IMR-90 (cell line): Measurements from ENCODE around the gene RRP9. TPM values are rescaled to one million over a fixed set of nuclear protein-coding genes. Genes with fewer than 3 reads are reported as not detected.
A peak's percentile ranks its signal among the peaks of the same experiment; 100 is the strongest.

Experiments
- ATAC-seq: fragments of 200-7000 bp; cut with Tn5 transposase; 2 replicates; pipeline ENCODE4 v1.9.1; 2020; ENCODE audit warnings: low read depth, mild to moderate bottlenecking, moderate library complexity
- BruUV-seq: library from RNA; stranded (reverse); fragments of 400-500 nt; replicated peaks from 2 replicates; lab custom pipeline; 2021; lab: Mats Ljungman, UMichigan
- CTCF ChIA-PET: fragments of 300-600 bp; formaldehyde crosslinking; extraction: SDS; loops from one replicate; lab custom pipeline; 2021; ENCODE audit warnings: antibody characterized with exemption; lab: Yijun Ruan, JAX
- POLR2A ChIA-PET: fragments of 300-600 bp; sonication (Branson Sonifier 250); formaldehyde crosslinking; loops from one replicate; lab custom pipeline; 2022; ENCODE audit warnings: antibody characterized with exemption; ENCODE audit not compliant: unreplicated experiment; lab: Charles Lee
- DNase-seq: peaks from one replicate; pipeline ENCODE4 v3.0.0; 2013
- H2AFZ ChIP-seq: replicated peaks from 2 replicates; pipeline ENCODE3; 2013; ENCODE audit warnings: low read length, mild to moderate bottlenecking; ENCODE audit not compliant: poor library complexity
- H2AK5ac ChIP-seq: 2 replicates; pipeline ENCODE4 v1.6.1; 2013; ENCODE audit warnings: low read depth, low read length, inconsistent platforms
- H2AK9ac ChIP-seq: replicated peaks from 2 replicates; pipeline ENCODE3; 2013; ENCODE audit warnings: mild to moderate bottlenecking, low read depth, low read length, moderate library complexity; ENCODE audit not compliant: poor library complexity
- H2BK120ac ChIP-seq: 2 replicates; pipeline ENCODE4 v1.6.1; 2013; ENCODE audit warnings: low read depth, low read length, inconsistent platforms
- H2BK15ac ChIP-seq: 3 replicates; pipeline ENCODE4 v1.6.1; 2013; ENCODE audit warnings: low read depth, low read length, inconsistent platforms
- H2BK20ac ChIP-seq: 2 replicates; pipeline ENCODE4 v1.6.1; 2013; ENCODE audit warnings: low read depth, mild to moderate bottlenecking, inconsistent platforms, low read length, moderate library complexity
- H2BK5ac ChIP-seq: 2 replicates; pipeline ENCODE4 v1.6.1; 2013; ENCODE audit warnings: mild to moderate bottlenecking, low read depth, low read length, inconsistent platforms; ENCODE audit not compliant: poor library complexity, severe bottlenecking
- H3K14ac ChIP-seq: replicated peaks from 2 replicates; pipeline ENCODE4 v1.6.1; 2013; ENCODE audit warnings: low read depth, low read length, inconsistent platforms
- H3K18ac ChIP-seq: 2 replicates; pipeline ENCODE4 v1.6.1; 2013; ENCODE audit warnings: low read depth, low read length, control low read depth
- H3K23ac ChIP-seq: 2 replicates; pipeline ENCODE4 v1.6.1; 2013; ENCODE audit warnings: low read depth, low read length, inconsistent platforms
- H3K27ac ChIP-seq: 2 replicates; pipeline ENCODE4 v1.5.1; 2013; ENCODE audit warnings: mild to moderate bottlenecking, control low read depth, low read length; ENCODE audit not compliant: insufficient read depth
- H3K27me3 ChIP-seq: 2 replicates; pipeline ENCODE4 v1.6.1; 2013; ENCODE audit warnings: low read length; ENCODE audit not compliant: control insufficient read depth, insufficient read depth
- H3K36me3 ChIP-seq: 2 replicates; pipeline ENCODE4 v1.6.1; 2013; ENCODE audit warnings: low read length, mixed read lengths; ENCODE audit not compliant: control insufficient read depth, insufficient read depth
- H3K4ac ChIP-seq: 2 replicates; pipeline ENCODE4 v1.6.1; 2013; ENCODE audit warnings: low read depth, low read length, inconsistent platforms
- H3K4me1 ChIP-seq: 2 replicates; pipeline ENCODE4 v1.6.1; 2013; ENCODE audit warnings: low read length, mixed read lengths; ENCODE audit not compliant: control insufficient read depth, insufficient read depth
- H3K4me2 ChIP-seq: 2 replicates; pipeline ENCODE4 v1.6.1; 2013; ENCODE audit warnings: low read depth, mild to moderate bottlenecking, control low read depth, low read length, moderate library complexity
- H3K4me3 ChIP-seq: 2 replicates; pipeline ENCODE4 v1.5.1; 2013; ENCODE audit warnings: low read depth, mild to moderate bottlenecking, control low read depth, low read length, moderate library complexity; ENCODE audit not compliant: insufficient read depth
- H3K56ac ChIP-seq: 2 replicates; pipeline ENCODE4 v1.6.1; 2013; ENCODE audit warnings: low read length, inconsistent platforms; ENCODE audit not compliant: insufficient read depth; ENCODE audit errors: extremely low read depth
- H3K79me1 ChIP-seq, 2 experiments: 2 replicates each; pipeline ENCODE4 v1.6.1; 2013; ENCODE audit warnings: low read length in 2 of 2, inconsistent platforms in 1 of 2, low read depth in 1 of 2
- H3K9ac ChIP-seq: 2 replicates; pipeline ENCODE4 v1.6.1; 2013; ENCODE audit warnings: low read depth, low read length, control low read depth
- H3K9me1 ChIP-seq: 2 replicates; pipeline ENCODE4 v1.6.1; 2013; ENCODE audit warnings: low read length, inconsistent platforms; ENCODE audit not compliant: insufficient read depth
- H3K9me3 ChIP-seq: 2 replicates; pipeline ENCODE4 v1.6.1; 2013; ENCODE audit warnings: low read length; ENCODE audit not compliant: control insufficient read depth, insufficient read depth
- H4K20me1 ChIP-seq: 2 replicates; pipeline ENCODE4 v1.6.1; 2013; ENCODE audit warnings: low read length, inconsistent platforms; ENCODE audit not compliant: insufficient read depth
- H4K5ac ChIP-seq: 2 replicates; pipeline ENCODE4 v1.6.1; 2013; ENCODE audit warnings: mild to moderate bottlenecking, low read depth, low read length, control low read depth
- H4K8ac ChIP-seq, 2 experiments: 2 replicates each; pipeline ENCODE4 v1.6.1; 2013; ENCODE audit warnings: low read depth in 2 of 2, low read length in 2 of 2, control low read depth in 1 of 2, inconsistent platforms in 1 of 2
- H4K91ac ChIP-seq: 2 replicates; pipeline ENCODE4 v1.6.1; 2013; ENCODE audit warnings: low read depth, low read length, inconsistent platforms; ENCODE audit not compliant: insufficient read depth
- BHLHE40 ChIP-seq: fragments of 150-350 bp; IDR thresholded peaks from 2 replicates; pipeline ENCODE4 v1.6.1; 2016; ENCODE audit warnings: mild to moderate bottlenecking, low read depth, low read length
- CEBPB ChIP-seq: IDR thresholded peaks from 2 replicates; pipeline ENCODE4 v1.6.1; 2012; ENCODE audit warnings: low read depth, low read length, improper control_type of control experiment
- CHD1 ChIP-seq: IDR thresholded peaks from 2 replicates; pipeline ENCODE4 v1.6.1; 2012; ENCODE audit warnings: low read depth, low read length, improper control_type of control experiment
- FOS ChIP-seq: fragments of 150-350 bp; IDR thresholded peaks from 2 replicates; pipeline ENCODE4 v1.6.1; 2016; ENCODE audit warnings: low read depth, low read length
- MAZ ChIP-seq: IDR thresholded peaks from 2 replicates; pipeline ENCODE4 v1.6.1; 2012; ENCODE audit warnings: low read depth, mild to moderate bottlenecking, low read length, improper control_type of control experiment, moderate library complexity, borderline replicate concordance
- MXI1 ChIP-seq: IDR thresholded peaks from 2 replicates; pipeline ENCODE4 v1.6.1; 2012; ENCODE audit warnings: low read depth, mild to moderate bottlenecking, low read length, moderate library complexity, borderline replicate concordance
- NFE2L2 ChIP-seq: fragments of 150-350 bp; IDR thresholded peaks from 2 replicates; pipeline ENCODE4 v1.6.1; 2016; ENCODE audit warnings: low read depth, mild to moderate bottlenecking, low read length
- POLR2A ChIP-seq: IDR thresholded peaks from 2 replicates; pipeline ENCODE4 v1.6.1; 2012; ENCODE audit warnings: mild to moderate bottlenecking, low read depth, low read length
- RAD21 ChIP-seq: IDR thresholded peaks from 2 replicates; pipeline ENCODE4 v1.6.1; 2012; ENCODE audit warnings: low read length, improper control_type of control experiment
- RCOR1 ChIP-seq: IDR thresholded peaks from 2 replicates; pipeline ENCODE4 v1.6.1; 2012; ENCODE audit warnings: mild to moderate bottlenecking, low read length, improper control_type of control experiment; ENCODE audit not compliant: insufficient replicate concordance
- RFX5 ChIP-seq: IDR thresholded peaks from 2 replicates; pipeline ENCODE4 v1.8.0; 2012; ENCODE audit warnings: low read depth, mild to moderate bottlenecking, low read length, moderate library complexity
- SMC3 ChIP-seq: fragments of 150-350 bp; IDR thresholded peaks from 2 replicates; pipeline ENCODE4 v1.6.1; 2016; ENCODE audit warnings: low read depth, mild to moderate bottlenecking, antibody characterized with exemption, low read length, moderate library complexity
- USF2 ChIP-seq: fragments of 150-350 bp; IDR thresholded peaks from 2 replicates; pipeline ENCODE4 v1.6.1; 2017; ENCODE audit warnings: mild to moderate bottlenecking, antibody characterized with exemption, low read length, low read depth
- WGBS, 2 experiments: methylation state at CpG; one replicate each; pipeline versions ENCODE4 v1.1.5 to v1.1.7; 2013; ENCODE audit warnings: missing lambda C conversion rate in 2 of 2; ENCODE audit not compliant: insufficient read length in 1 of 2; ENCODE audit errors: extremely low coverage in 2 of 2; 5-methylcytosine and 5-hydroxymethylcytosine counted together
- dilution Hi-C: fragments of 300-500 bp; cut with HindIII; formaldehyde crosslinking; loops from one replicate; pipeline ENCODE4 v1.14.3; 2018; ENCODE audit warnings: low sequenced_read_pairs; ENCODE audit not compliant: unreplicated experiment
- in situ Hi-C: fragments of 300-500 bp; cut with MboI; formaldehyde crosslinking; loops from 3 replicates; pipeline ENCODE4 v1.14.3; 2019; ENCODE audit warnings: low sequenced_read_pairs, inconsistent platforms, mixed read lengths
- intact Hi-C: fragments of 100-400 bp; cut with micrococcal nuclease; formaldehyde crosslinking; loops from 2 replicates; pipeline ENCODE4 v1.10.0; 2022
- polyA plus RNA-seq, 3 experiments: library from polyadenylated mRNA; depleted of rRNA; stranded (reverse); fragments of >200 nt; gene quantifications; 2 replicates each; pipeline ENCODE4 v1.2.3, GENCODE V29; 2012; ENCODE audit warnings: low replicate concordance in 1 of 3
- total RNA-seq: library from RNA; depleted of rRNA; stranded (reverse); fragments of >200 nt; gene quantifications from 2 replicates; pipeline ENCODE4 v1.2.3, GENCODE V29; 2012
- TF ChIP-seq, protein P1 (sequence below): fragments of 150-350 bp; IDR thresholded peaks from 2 replicates; pipeline ENCODE4 v1.6.1; 2016; ENCODE audit warnings: low read depth, mild to moderate bottlenecking, low read length, moderate library complexity, borderline replicate concordance

Gene RRP9
- total and polyA plus RNA-seq, 2 of the 4 experiments (the other 2 are of a cell fraction): 30.9 to 39.8 TPM

GRCh38 chr3:51958603-51959521, 17.2 kb upstream of the RRP9 start:
- ChIA-PET POLR2A (no interaction called here), CTCF (no interaction called here)
- H2BK15ac ChIP-seq: no peak overlapping the region
- H3K27ac ChIP-seq: no peak overlapping the region
- H3K36me3 ChIP-seq: peaks cover 32% of the 10 kb centered on the region
- 95% methylated on average over 11 of the region's 20 CpGs; no CpG with 5 or more reads in 1 of the 2 experiments for WGBS, 2 experiments
- H2AK5ac ChIP-seq: no peak overlapping the region
- no peak overlapping the region for H3K18ac ChIP-seq
- H3K4me3 ChIP-seq: no peak overlapping the region
- intact Hi-C loops: no loop called here
- no peak overlapping the region for H2BK5ac ChIP-seq
- no peak overlapping the region for H4K8ac ChIP-seq
- H3K23ac ChIP-seq: no peak overlapping the region
- H4K5ac ChIP-seq: no peak overlapping the region
- no peak overlapping the region for H3K14ac ChIP-seq
- no peaks in the 10 kb centered on the region for H3K9me3 ChIP-seq
- H3K27me3 ChIP-seq: no peaks in the 10 kb centered on the region
- no peak overlapping the region for H3K4me2 ChIP-seq
- dilution Hi-C loops: no loop called here
- in situ Hi-C loops: loop anchor here (25.0 kb wide), 1 partner anchor 1622 kb away; the partner anchor contains the start of genes RASSF1, TUSC2 and ZMYND10
- H3K56ac ChIP-seq: no peak overlapping the region
- H3K9ac ChIP-seq: no peak overlapping the region
- no peak overlapping the region for H2AFZ ChIP-seq
- BruUV-seq: no TSS peak
- DNase-seq (no peak), ATAC-seq (no peak)
- H2AK9ac ChIP-seq: peak overlapping the region; percentile 19
- peaks cover 20% of the 10 kb centered on the region; the same call in 1 of the 2 replicates for H4K20me1 ChIP-seq
- no peak overlapping the region for H4K91ac ChIP-seq
- H2BK120ac ChIP-seq: no peak overlapping the region
- H3K9me1 ChIP-seq: peaks cover 2% of the 10 kb centered on the region; the same call in 1 of the 2 replicates
- H3K4ac ChIP-seq: no peak overlapping the region
- H3K4me1 ChIP-seq: peaks cover 4% of the 10 kb centered on the region
- H2BK20ac ChIP-seq: no peak overlapping the region
- H3K79me1 ChIP-seq: peaks cover 8 to 24% of the 10 kb centered on the region in 2 experiments
- no peak for TF ChIP-seq MXI1
- TF ChIP-seq NFE2L2: no peak
- TF ChIP-seq RCOR1: no peak
- no peak for TF ChIP-seq USF2
- TF ChIP-seq SMC3: no peak
- TF ChIP-seq CHD1: no peak
- TF ChIP-seq, protein P1, sequence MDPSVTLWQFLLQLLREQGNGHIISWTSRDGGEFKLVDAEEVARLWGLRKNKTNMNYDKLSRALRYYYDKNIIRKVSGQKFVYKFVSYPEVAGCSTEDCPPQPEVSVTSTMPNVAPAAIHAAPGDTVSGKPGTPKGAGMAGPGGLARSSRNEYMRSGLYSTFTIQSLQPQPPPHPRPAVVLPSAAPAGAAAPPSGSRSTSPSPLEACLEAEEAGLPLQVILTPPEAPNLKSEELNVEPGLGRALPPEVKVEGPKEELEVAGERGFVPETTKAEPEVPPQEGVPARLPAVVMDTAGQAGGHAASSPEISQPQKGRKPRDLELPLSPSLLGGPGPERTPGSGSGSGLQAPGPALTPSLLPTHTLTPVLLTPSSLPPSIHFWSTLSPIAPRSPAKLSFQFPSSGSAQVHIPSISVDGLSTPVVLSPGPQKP: no peak
- TF ChIP-seq MAZ: no peak
- no peak for TF ChIP-seq RAD21
- TF ChIP-seq BHLHE40: no peak
- TF ChIP-seq FOS: no peak
- no peak for TF ChIP-seq CEBPB
- no peak for TF ChIP-seq POLR2A
- TF ChIP-seq RFX5: no peak
